AG09309 (cell line): ENCODE data around the gene PPP2R2D.

Source experiments
- DNase-seq: peaks from one replicate; pipeline ENCODE4 v3.0.0-alpha.2; 2010; ENCODE audit warnings: low read depth
- H3K4me3 ChIP-seq: 2 replicates; pipeline ENCODE4 v1.5.1; 2011; ENCODE audit warnings: mild to moderate bottlenecking, low read depth, low read length, moderate library complexity; ENCODE audit not compliant: control insufficient read depth
- CTCF ChIP-seq: IDR thresholded peaks from 2 replicates; pipeline ENCODE4 v1.5.1; 2011; ENCODE audit warnings: mild to moderate bottlenecking, low read depth, low read length, inconsistent platforms; ENCODE audit not compliant: insufficient read depth, control insufficient read depth; ENCODE audit errors: missing control alignments

The PPP2R2D gene

DNA sequence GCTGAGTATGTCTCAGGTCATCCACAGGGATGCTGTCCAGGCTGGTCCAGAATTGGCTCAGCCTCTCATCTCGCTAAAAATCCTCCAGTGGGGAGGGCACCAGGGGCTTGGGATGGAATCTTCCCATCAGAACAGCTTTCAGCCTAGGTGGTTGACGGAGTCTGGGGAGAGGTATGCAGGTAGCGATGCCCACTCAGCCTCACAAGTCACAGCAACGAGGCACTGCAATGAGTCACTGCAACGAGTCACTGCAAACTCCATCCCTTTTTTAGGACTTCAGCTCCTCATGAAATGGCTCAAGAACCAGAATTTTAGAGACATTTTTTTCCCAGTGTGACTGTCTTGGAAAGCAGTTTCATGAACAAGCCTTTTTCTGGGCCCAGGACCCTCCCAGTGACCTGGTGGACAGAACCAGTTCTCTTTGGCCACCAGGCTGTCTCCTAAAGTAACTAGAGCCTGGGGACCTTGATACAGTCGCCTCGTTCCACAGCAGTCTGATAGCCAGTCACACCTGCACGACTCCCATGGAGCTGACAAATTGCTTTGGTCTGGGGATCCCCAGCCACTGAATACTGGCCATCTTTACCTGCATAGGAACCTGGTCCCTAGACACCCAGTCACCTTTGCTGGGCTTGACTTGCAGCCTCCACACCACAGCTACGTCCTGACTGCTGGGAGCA lies 41.3 kb upstream of the PPP2R2D start:
- no peak overlapping the region for H3K4me3 ChIP-seq
- DNase-seq: no peak
- no peak for TF ChIP-seq CTCF

DNA sequence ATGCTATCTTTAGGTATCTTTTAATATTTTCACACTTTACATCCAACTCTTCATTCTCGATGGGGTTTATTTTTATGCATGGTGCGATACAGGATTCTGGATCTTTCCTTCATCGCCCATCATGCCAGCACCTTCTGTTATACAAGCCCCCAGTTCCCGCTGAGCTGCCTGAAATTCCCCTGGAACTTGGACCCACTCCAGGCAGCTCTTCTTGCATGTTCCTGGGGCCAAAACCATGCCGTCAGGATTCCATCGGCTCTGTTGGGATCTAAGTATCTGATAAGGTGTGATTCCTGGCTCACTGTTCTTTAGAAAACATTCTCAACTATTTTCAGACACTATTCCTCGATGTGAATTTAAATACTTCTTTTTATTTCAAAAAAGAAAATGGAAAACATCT lies 40.5 kb upstream of the PPP2R2D start:
- TF ChIP-seq CTCF: no peak
- no peak for DNase-seq
- H3K4me3 ChIP-seq: no peak overlapping the region

GRCh38 chr10:131860806-131861440 lies 39.9 kb upstream of the PPP2R2D start:
- H3K4me3 ChIP-seq: no peak overlapping the region
- no peak for TF ChIP-seq CTCF
- DNase-seq: no peak

DNA sequence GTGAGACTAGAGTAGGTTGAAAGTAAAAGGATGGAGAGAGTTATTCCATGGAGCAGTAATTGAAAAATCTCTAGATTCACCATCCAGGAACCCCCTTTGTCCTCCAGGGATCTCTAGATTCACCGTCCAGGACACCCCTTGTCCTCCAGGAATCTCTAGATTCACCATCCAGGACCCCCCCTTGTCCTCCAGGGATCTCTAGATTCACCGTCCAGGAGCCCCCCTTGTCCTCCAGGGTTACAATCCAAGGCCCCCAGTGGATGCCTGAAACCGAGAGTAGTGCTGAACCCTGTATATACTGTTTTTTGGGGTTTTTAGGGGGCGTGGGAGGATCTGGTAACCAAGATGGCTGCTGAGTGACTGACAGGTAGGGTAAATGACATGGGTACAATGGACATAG lies 38.3 kb upstream of the PPP2R2D start:
- no peak for DNase-seq
- TF ChIP-seq CTCF: no peak
- H3K4me3 ChIP-seq: no peak overlapping the region

DNA sequence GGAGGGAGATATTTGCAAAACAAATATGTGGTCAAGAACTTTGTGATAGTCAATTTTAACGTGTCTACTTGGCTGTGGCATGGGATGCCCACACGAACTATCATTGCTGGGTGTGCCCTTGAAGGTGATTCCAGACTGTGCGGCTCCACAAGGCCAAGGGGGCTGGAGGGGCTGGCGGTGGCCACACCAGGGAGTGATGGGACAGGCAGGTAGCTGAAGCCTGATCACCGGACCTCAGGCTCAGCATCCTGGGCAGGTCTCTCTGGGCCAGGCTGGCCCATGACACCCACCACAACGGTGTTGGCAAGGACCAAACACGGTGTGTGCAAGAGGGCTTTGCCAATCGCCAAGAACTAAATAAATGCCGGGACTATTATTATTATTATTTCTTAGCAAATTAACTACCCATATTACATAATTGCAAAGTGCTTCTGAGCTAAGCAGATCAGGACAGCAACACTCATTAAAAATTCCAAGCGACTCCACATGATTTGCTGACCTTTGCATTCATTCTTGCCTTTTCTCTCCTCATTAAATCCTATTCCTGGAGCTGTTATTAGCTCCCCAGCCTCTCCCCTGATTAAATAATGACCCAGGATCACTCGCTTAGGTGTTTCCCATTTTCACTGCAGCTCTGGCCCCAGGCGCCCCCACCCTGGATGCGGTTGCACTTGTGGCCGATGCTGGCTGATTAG lies 35.4 kb upstream of the PPP2R2D start:
- no peak for DNase-seq
- H3K4me3 ChIP-seq: no peak overlapping the region
- TF ChIP-seq CTCF: no peak

- DNase-seq: no peak
- TF ChIP-seq CTCF: no peak
- H3K4me3 ChIP-seq: no peak overlapping the region
Observed at GRCh38 chr10:131866673-131867072, 34.1 kb upstream of the PPP2R2D start.
